Measurements from ENCODE around the gene CFDP1. TPM values are rescaled to one million over a fixed set of nuclear protein-coding genes. Genes with fewer than 3 reads are reported as not detected.

Gene CFDP1
- total and polyA plus RNA-seq, 2 of the 13 experiments (the other 11 are each of a cell fraction or from before 2014, with no cell fraction given) = 78.6 to 153 TPM

GRCh38 chr16:75371171-75371570 lies 62.1 kb downstream of the CFDP1 start (continued):
- TF ChIP-seq, protein P1, sequence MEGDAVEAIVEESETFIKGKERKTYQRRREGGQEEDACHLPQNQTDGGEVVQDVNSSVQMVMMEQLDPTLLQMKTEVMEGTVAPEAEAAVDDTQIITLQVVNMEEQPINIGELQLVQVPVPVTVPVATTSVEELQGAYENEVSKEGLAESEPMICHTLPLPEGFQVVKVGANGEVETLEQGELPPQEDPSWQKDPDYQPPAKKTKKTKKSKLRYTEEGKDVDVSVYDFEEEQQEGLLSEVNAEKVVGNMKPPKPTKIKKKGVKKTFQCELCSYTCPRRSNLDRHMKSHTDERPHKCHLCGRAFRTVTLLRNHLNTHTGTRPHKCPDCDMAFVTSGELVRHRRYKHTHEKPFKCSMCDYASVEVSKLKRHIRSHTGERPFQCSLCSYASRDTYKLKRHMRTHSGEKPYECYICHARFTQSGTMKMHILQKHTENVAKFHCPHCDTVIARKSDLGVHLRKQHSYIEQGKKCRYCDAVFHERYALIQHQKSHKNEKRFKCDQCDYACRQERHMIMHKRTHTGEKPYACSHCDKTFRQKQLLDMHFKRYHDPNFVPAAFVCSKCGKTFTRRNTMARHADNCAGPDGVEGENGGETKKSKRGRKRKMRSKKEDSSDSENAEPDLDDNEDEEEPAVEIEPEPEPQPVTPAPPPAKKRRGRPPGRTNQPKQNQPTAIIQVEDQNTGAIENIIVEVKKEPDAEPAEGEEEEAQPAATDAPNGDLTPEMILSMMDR (CRISPR knock-in tag; IDR thresholded peaks at IDR 0.05) = no peak
- TF ChIP-seq THAP11 (CRISPR knock-in tag; IDR thresholded peaks at IDR 0.05) (no peak), RFX5 (IDR thresholded peaks at IDR 0.05; ENCODE audit: low read depth, low read length) (no peak), TFDP1 (CRISPR knock-in tag; IDR thresholded peaks at IDR 0.05; ENCODE audit: borderline replicate concordance) (no peak), KLF9 (CRISPR knock-in tag; IDR thresholded peaks at IDR 0.05; ENCODE audit: low read depth) (no peak), ZBTB25 (CRISPR knock-in tag; IDR thresholded peaks at IDR 0.05) (no peak), ZC3H4 (CRISPR knock-in tag; IDR thresholded peaks at IDR 0.05; ENCODE audit: borderline replicate concordance) (no peak), TBX2 (CRISPR knock-in tag; IDR thresholded peaks at IDR 0.05; ENCODE audit: borderline replicate concordance) (no peak), MAFK (conservative IDR thresholded peaks at IDR 0.05 in 1 of 2, IDR thresholded peaks at IDR 0.05 in 1 of 2; ENCODE audit: low read length in 2 of 2) (no peak), ZNF503 (CRISPR knock-in tag; IDR thresholded peaks at IDR 0.05) (no peak), FIP1L1 (IDR thresholded peaks at IDR 0.05; ENCODE audit: borderline replicate concordance, insufficient read depth, low read depth, low read length) (no peak), SIX1 (CRISPR knock-in tag; IDR thresholded peaks at IDR 0.05; ENCODE audit: borderline replicate concordance) (no peak)
- TF ChIP-seq, protein P2, sequence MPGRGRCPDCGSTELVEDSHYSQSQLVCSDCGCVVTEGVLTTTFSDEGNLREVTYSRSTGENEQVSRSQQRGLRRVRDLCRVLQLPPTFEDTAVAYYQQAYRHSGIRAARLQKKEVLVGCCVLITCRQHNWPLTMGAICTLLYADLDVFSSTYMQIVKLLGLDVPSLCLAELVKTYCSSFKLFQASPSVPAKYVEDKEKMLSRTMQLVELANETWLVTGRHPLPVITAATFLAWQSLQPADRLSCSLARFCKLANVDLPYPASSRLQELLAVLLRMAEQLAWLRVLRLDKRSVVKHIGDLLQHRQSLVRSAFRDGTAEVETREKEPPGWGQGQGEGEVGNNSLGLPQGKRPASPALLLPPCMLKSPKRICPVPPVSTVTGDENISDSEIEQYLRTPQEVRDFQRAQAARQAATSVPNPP (CRISPR knock-in tag; IDR thresholded peaks at IDR 0.05) = no peak
- TF ChIP-seq, protein P3, sequence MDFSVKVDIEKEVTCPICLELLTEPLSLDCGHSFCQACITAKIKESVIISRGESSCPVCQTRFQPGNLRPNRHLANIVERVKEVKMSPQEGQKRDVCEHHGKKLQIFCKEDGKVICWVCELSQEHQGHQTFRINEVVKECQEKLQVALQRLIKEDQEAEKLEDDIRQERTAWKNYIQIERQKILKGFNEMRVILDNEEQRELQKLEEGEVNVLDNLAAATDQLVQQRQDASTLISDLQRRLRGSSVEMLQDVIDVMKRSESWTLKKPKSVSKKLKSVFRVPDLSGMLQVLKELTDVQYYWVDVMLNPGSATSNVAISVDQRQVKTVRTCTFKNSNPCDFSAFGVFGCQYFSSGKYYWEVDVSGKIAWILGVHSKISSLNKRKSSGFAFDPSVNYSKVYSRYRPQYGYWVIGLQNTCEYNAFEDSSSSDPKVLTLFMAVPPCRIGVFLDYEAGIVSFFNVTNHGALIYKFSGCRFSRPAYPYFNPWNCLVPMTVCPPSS (IDR thresholded peaks at IDR 0.05) = no peak

Data from HepG2 (cell line).